ENCODE data around the gene HOXA2.

The HOXA2 gene

DNA sequence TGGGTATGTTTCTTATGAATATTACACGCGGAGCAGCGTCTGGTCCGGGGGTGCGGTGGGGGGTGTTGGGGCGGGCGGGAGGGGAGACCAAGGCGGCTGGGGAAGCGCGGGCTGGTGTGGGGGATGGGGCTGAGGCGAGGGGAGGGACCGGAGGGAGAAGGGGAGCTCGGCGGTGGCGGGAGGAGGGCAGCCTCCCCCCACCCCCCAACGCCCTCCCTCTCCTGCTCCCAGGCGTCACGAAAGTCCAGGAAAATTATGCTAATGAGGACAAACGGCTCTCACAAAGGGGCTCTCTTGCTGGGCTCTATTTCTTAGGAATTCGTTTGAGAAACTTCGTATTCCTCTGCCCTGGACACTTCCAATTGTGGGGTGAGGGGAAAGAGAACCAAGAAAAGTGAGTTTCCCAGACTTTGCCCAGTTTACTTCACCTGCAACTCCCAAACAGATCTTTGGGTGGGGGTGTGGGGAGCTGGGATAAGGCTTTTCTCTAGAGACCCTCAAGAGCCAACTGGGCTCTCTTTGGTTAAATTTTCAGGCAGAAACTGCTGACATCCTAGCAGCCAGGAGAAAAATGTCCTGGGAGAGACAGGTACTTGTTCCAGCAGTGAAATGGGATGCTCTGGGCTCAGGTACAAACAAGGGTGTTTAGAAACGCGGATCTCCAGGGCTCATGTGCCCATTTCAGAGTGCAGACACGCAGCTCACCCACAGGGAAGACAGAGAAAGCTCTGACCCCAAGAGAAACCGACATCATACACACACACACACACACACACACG lies 11.7 kb upstream of the HOXA2 start:
- DNase-seq (ENCODE audit: insufficient read length, low spot score) (no peak), FAIRE-seq (no peak)
- TF ChIP-seq POU2F2 (IDR thresholded peaks at IDR 0.05; ENCODE audit: low read depth, low read length) (no peak), POLR2AphosphoS5 (IDR thresholded peaks at IDR 0.05; ENCODE audit: low read depth, low read length) (no peak), PAX5 (IDR thresholded peaks at IDR 0.05; ENCODE audit: insufficient read depth, low read length, severe bottlenecking) (no peak), TAF1 (IDR thresholded peaks at IDR 0.05; ENCODE audit: low read depth, low read length) (no peak), SPI1 (IDR thresholded peaks at IDR 0.05; ENCODE audit: low read depth, low read length) (no peak), POLR2A (IDR thresholded peaks at IDR 0.05; ENCODE audit: low read depth, low read length) (no peak)

- no peak for DNase-seq (ENCODE audit: insufficient read length, low spot score)
- no peak for FAIRE-seq
- TF ChIP-seq TAF1 (IDR thresholded peaks at IDR 0.05; ENCODE audit: low read depth, low read length) (no peak), SPI1 (IDR thresholded peaks at IDR 0.05; ENCODE audit: low read depth, low read length) (no peak), POU2F2 (IDR thresholded peaks at IDR 0.05; ENCODE audit: low read depth, low read length) (no peak), PAX5 (IDR thresholded peaks at IDR 0.05; ENCODE audit: insufficient read depth, low read length, severe bottlenecking) (no peak), POLR2A (IDR thresholded peaks at IDR 0.05; ENCODE audit: low read depth, low read length) (no peak), POLR2AphosphoS5 (IDR thresholded peaks at IDR 0.05; ENCODE audit: low read depth, low read length) (no peak)
These were observed 10.8 kb upstream of the HOXA2 start for GRCh38 chr7:27112955-27113949.

GRCh38 chr7:27112361-27112760 lies 9.9 kb upstream of the HOXA2 start:
- DNase-seq (ENCODE audit: insufficient read length, low spot score) (no peak), FAIRE-seq (no peak)
- TF ChIP-seq POU2F2 (IDR thresholded peaks at IDR 0.05; ENCODE audit: low read depth, low read length): no peak
- TF ChIP-seq SPI1 (IDR thresholded peaks at IDR 0.05; ENCODE audit: low read depth, low read length): no peak
- no peak for TF ChIP-seq TAF1 (IDR thresholded peaks at IDR 0.05; ENCODE audit: low read depth, low read length)
- TF ChIP-seq POLR2A (IDR thresholded peaks at IDR 0.05; ENCODE audit: low read depth, low read length): no peak
- TF ChIP-seq POLR2AphosphoS5 (IDR thresholded peaks at IDR 0.05; ENCODE audit: low read depth, low read length): no peak
- TF ChIP-seq PAX5 (IDR thresholded peaks at IDR 0.05; ENCODE audit: insufficient read depth, low read length, severe bottlenecking): no peak

DNA sequence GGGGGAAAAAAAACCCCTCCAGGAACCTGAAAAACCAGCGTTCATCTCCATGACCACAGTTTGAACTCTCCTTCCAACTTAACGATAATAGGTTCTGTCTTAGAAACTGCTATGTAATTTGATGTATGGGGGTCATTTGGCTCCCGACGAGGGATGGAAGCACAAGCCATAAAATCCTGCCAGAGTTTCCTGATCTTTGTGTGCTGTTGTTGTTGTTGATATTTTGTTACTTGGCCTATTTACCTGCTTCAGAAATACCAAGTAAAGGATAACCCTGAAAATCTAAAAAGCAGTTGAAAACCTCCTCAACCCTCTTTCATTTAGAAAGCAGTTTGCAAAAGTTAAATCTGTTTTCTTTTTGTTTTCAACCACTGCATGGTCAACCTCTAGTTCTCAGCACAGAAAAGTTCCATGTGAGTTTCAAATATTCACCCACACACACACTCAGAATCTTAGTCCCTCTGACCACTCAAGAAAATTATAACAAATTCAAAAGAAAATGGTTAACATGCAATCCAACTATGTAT lies 9.3 kb upstream of the HOXA2 start:
- FAIRE-seq (no peak), DNase-seq (ENCODE audit: insufficient read length, low spot score) (no peak)
- TF ChIP-seq POU2F2 (IDR thresholded peaks at IDR 0.05; ENCODE audit: low read depth, low read length): no peak
- no peak for TF ChIP-seq POLR2A (IDR thresholded peaks at IDR 0.05; ENCODE audit: low read depth, low read length)
- no peak for TF ChIP-seq PAX5 (IDR thresholded peaks at IDR 0.05; ENCODE audit: insufficient read depth, low read length, severe bottlenecking)
- TF ChIP-seq TAF1 (IDR thresholded peaks at IDR 0.05; ENCODE audit: low read depth, low read length): no peak
- no peak for TF ChIP-seq POLR2AphosphoS5 (IDR thresholded peaks at IDR 0.05; ENCODE audit: low read depth, low read length)
- TF ChIP-seq SPI1 (IDR thresholded peaks at IDR 0.05; ENCODE audit: low read depth, low read length): no peak

DNA sequence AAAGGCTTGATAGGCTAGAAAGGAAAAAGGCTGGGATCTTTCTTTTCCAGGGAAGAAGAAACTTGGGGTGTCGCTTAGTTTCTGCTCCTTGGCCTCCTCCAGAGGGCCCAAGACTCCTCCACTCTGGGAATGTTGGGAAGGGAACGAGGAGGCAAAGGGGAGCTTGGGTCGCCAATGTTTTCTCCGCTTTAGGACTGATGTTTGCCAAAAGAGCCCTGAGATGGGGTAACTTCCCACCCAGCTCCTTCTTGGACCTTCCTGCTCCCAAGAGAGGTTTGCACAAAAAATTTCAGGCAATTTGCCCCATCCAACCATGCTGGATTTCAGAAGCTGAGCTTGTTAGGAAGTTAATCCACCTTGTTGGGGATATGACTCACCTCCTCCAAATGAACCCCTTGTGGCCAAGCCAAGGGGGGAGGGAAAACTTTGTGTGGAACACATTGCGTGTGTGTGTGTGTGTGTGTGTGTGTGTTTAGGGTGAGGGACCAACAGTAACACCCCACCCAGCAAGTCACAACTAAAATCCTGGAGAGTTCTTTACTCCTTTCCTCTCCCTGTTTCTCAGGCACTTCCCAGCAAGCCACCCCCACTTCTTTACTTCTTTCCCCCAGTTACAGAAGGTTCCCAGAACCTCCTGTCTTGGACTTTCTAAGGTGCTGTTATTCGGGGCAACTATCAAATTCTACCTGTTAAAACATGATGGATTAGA lies 8.7 kb upstream of the HOXA2 start:
- no peak for FAIRE-seq
- no peak for DNase-seq (ENCODE audit: insufficient read length, low spot score)
- TF ChIP-seq POLR2AphosphoS5 (IDR thresholded peaks at IDR 0.05; ENCODE audit: low read depth, low read length) (no peak), POLR2A (IDR thresholded peaks at IDR 0.05; ENCODE audit: low read depth, low read length) (no peak), POU2F2 (IDR thresholded peaks at IDR 0.05; ENCODE audit: low read depth, low read length) (no peak), PAX5 (IDR thresholded peaks at IDR 0.05; ENCODE audit: insufficient read depth, low read length, severe bottlenecking) (no peak), SPI1 (IDR thresholded peaks at IDR 0.05; ENCODE audit: low read depth, low read length) (no peak), TAF1 (IDR thresholded peaks at IDR 0.05; ENCODE audit: low read depth, low read length) (no peak)

- FAIRE-seq (no peak), DNase-seq (ENCODE audit: insufficient read length, low spot score) (no peak)
- no peak for TF ChIP-seq TAF1 (IDR thresholded peaks at IDR 0.05; ENCODE audit: low read depth, low read length)
- no peak for TF ChIP-seq POLR2AphosphoS5 (IDR thresholded peaks at IDR 0.05; ENCODE audit: low read depth, low read length)
- TF ChIP-seq PAX5 (IDR thresholded peaks at IDR 0.05; ENCODE audit: insufficient read depth, low read length, severe bottlenecking): no peak
- TF ChIP-seq POU2F2 (IDR thresholded peaks at IDR 0.05; ENCODE audit: low read depth, low read length): no peak
- TF ChIP-seq POLR2A (IDR thresholded peaks at IDR 0.05; ENCODE audit: low read depth, low read length): no peak
These were observed 7.9 kb upstream of the HOXA2 start for GRCh38 chr7:27110186-27111031.

DNA sequence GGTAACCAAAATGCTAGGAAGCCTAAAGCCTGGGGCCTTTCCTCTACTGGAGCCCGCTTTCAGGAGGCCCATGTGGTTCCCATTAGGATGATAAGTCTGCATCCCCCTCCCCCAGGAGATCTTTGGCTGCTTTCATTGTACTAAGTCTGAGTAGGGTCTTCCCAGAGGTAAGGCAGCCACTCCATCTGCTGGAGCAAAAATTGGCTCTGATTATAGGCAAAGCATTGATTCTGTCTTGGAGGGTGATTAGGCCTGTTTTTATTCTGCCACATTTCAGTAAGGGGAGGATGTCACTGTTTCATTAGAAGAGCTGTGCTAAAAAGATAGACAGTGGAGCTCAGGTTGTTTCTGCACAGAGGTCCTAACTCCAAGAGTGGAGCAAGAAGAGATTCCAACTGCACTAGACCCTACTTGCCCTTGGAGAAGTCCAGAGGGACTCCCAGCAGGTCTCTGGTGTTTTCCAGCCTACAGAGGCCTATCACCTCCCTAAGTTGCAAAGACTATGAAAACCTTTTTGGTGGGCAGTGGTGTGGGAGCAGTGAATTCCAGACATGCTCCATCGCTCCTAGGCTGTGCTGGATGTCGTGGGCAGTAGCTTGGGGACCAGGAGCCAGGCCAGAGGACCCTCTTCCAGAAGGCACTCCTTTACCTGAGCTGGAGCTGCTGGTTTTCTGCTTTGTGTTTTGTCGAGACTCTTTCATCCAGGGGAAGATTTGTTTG lies 7.1 kb upstream of the HOXA2 start:
- FAIRE-seq: no peak
- no peak for TF ChIP-seq PAX5 (IDR thresholded peaks at IDR 0.05; ENCODE audit: insufficient read depth, low read length, severe bottlenecking)
- TF ChIP-seq POLR2AphosphoS5 (IDR thresholded peaks at IDR 0.05; ENCODE audit: low read depth, low read length): no peak
- TF ChIP-seq TAF1 (IDR thresholded peaks at IDR 0.05; ENCODE audit: low read depth, low read length): no peak
- no peak for TF ChIP-seq POLR2A (IDR thresholded peaks at IDR 0.05; ENCODE audit: low read depth, low read length)
- no peak for TF ChIP-seq POU2F2 (IDR thresholded peaks at IDR 0.05; ENCODE audit: low read depth, low read length)
- TF ChIP-seq SPI1 (IDR thresholded peaks at IDR 0.05; ENCODE audit: low read depth, low read length): no peak
- no peak for DNase-seq (ENCODE audit: insufficient read length, low spot score)
